ENCODE results near the gene MORC4. TPM values are rescaled to one million over a fixed set of nuclear protein-coding genes. Genes with fewer than 3 reads are reported as not detected.

The MORC4 gene
- polyA plus RNA-seq, 2 of the 4 experiments (the other 2 are of a cell fraction) = 75.7 to 98.2 TPM

DNA sequence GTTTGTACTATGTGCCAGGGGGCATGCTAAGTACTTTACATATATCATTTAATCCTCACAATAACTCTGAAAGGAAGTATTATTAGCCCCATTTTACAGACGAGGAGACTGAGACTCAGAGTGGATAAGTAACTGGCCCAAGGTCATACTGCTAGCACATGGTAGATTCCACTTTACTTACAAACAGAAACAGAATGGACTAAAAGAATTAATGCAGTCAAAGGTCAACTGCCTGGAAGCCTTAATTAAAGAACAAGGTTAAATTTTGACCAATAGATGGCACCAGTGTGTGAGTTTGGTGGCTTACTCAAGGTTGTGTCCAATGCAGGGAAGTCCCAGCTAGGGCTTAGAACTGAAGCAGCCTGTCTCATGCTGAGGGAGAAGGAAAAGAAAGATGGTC lies 101.5 kb downstream of the MORC4 start:
- DNase-seq (ENCODE audit: low read depth in 1 of 2, low spot score in 1 of 2) (peak; percentile 42 to 74), FAIRE-seq (peak; percentile 97), ATAC-seq (peak in 1 of 2 experiments; percentile 55; a peak in 3 of 6 replicates)
- Histone ChIP-seq H3K9me3 (no peaks in the 10 kb centered on the region), H3K4me1 (peaks cover 65% of the 10 kb centered on the region), H3K27ac (peak overlapping the region; percentile 88 to 90), H3K4me2 (peak overlapping the region; percentile 19; the same call in 2 of the 3 replicates), H3K4me3 (no peak overlapping the region)
- ChIA-PET CTCF (interaction anchor here (0.7 to 7.7 kb wide), 29 partner anchors 8 to 583 kb away, joined by 3 to 94 read pairs (median 5); partner anchors contain the start of gene CLDN2), POLR2A (interaction anchor here (0.7 to 0.9 kb wide), 2 partner anchors 34 to 61 kb away, joined by 3 to 6 read pairs; no protein-coding TSS in a partner anchor)
- WGBS (ENCODE audit: missing lambda C conversion rate) = 8% methylated on average over 1 of the region's 1 CpG
- TF ChIP-seq CEBPB (IDR thresholded peaks at IDR 0.05) (no peak), ZC3H11A (IDR thresholded peaks at IDR 0.05) (no peak), MYC (IDR thresholded peaks at IDR 0.05; ENCODE audit: borderline replicate concordance, low read length) (no peak), JUN (IDR thresholded peaks at IDR 0.05) (0 out of 5 replicates have a peak, but pooled peaks of 1 of the 2 experiments have one; percentile 4), EHMT2 (IDR thresholded peaks at IDR 0.05; ENCODE audit: low read depth) (no peak), POLR2AphosphoS2 (conservative IDR thresholded peaks at IDR 0.05; ENCODE audit: low read length) (no peak), HOXA7 (CRISPR knock-in tag; IDR thresholded peaks at IDR 0.05) (no peak), CHD2 (IDR thresholded peaks at IDR 0.05; ENCODE audit: low read length, partially characterized antibody) (no peak), HEYL (CRISPR knock-in tag; IDR thresholded peaks at IDR 0.05) (no peak), TP53 (CRISPR knock-in tag; IDR thresholded peaks at IDR 0.05) (no peak), KDM1A (IDR thresholded peaks at IDR 0.05; ENCODE audit: low read depth) (peak; percentile 93), ZNF302 (CRISPR knock-in tag; IDR thresholded peaks at IDR 0.05) (no peak), SREBF2 (IDR thresholded peaks at IDR 0.05) (no peak), TFCP2L1 (CRISPR knock-in tag; IDR thresholded peaks at IDR 0.05) (no peak), RNF2 (IDR thresholded peaks at IDR 0.05; ENCODE audit: borderline replicate concordance, low read depth) (no peak), HDAC2 (IDR thresholded peaks at IDR 0.05) (peak; percentile 92), POLR2A (IDR thresholded peaks at IDR 0.05; ENCODE audit: low read length) (no peak), JUNB (IDR thresholded peaks at IDR 0.05) (no peak), GATA3 (IDR thresholded peaks at IDR 0.05; ENCODE audit: borderline replicate concordance) (no peak), CBX2 (IDR thresholded peaks at IDR 0.05; ENCODE audit: borderline replicate concordance, low read depth) (no peak), CHD4 (IDR thresholded peaks at IDR 0.05; ENCODE audit: borderline replicate concordance) (peak; percentile 68; the same call in 1 of the 2 replicates), KDM5A (IDR thresholded peaks at IDR 0.05) (no peak), MAZ (IDR thresholded peaks at IDR 0.05; ENCODE audit: borderline replicate concordance, low read depth, low read length) (no peak), RARB (CRISPR knock-in tag; IDR thresholded peaks at IDR 0.05) (no peak)
- TF ChIP-seq, protein P1, sequence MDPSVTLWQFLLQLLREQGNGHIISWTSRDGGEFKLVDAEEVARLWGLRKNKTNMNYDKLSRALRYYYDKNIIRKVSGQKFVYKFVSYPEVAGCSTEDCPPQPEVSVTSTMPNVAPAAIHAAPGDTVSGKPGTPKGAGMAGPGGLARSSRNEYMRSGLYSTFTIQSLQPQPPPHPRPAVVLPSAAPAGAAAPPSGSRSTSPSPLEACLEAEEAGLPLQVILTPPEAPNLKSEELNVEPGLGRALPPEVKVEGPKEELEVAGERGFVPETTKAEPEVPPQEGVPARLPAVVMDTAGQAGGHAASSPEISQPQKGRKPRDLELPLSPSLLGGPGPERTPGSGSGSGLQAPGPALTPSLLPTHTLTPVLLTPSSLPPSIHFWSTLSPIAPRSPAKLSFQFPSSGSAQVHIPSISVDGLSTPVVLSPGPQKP (IDR thresholded peaks at IDR 0.05; ENCODE audit: low read depth, low read length) = no peak
- TF ChIP-seq, protein P2, sequence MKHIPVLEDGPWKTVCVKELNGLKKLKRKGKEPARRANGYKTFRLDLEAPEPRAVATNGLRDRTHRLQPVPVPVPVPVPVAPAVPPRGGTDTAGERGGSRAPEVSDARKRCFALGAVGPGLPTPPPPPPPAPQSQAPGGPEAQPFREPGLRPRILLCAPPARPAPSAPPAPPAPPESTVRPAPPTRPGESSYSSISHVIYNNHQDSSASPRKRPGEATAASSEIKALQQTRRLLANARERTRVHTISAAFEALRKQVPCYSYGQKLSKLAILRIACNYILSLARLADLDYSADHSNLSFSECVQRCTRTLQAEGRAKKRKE (CRISPR knock-in tag; IDR thresholded peaks at IDR 0.05; ENCODE audit: low read depth) = no peak
- TF ChIP-seq, protein P3, sequence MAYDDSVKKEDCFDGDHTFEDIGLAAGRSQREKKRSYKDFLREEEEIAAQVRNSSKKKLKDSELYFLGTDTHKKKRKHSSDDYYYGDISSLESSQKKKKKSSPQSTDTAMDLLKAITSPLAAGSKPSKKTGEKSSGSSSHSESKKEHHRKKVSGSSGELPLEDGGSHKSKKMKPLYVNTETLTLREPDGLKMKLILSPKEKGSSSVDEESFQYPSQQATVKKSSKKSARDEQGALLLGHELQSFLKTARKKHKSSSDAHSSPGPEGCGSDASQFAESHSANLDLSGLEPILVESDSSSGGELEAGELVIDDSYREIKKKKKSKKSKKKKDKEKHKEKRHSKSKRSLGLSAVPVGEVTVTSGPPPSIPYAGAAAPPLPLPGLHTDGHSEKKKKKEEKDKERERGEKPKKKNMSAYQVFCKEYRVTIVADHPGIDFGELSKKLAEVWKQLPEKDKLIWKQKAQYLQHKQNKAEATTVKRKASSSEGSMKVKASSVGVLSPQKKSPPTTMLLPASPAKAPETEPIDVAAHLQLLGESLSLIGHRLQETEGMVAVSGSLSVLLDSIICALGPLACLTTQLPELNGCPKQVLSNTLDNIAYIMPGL (CRISPR knock-in tag; IDR thresholded peaks at IDR 0.05; ENCODE audit: borderline replicate concordance) = no peak
- TF ChIP-seq, protein P4, sequence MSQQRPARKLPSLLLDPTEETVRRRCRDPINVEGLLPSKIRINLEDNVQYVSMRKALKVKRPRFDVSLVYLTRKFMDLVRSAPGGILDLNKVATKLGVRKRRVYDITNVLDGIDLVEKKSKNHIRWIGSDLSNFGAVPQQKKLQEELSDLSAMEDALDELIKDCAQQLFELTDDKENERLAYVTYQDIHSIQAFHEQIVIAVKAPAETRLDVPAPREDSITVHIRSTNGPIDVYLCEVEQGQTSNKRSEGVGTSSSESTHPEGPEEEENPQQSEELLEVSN (IDR thresholded peaks at IDR 0.05; ENCODE audit: borderline replicate concordance, low read depth) = no peak
- TF ChIP-seq, protein P5, sequence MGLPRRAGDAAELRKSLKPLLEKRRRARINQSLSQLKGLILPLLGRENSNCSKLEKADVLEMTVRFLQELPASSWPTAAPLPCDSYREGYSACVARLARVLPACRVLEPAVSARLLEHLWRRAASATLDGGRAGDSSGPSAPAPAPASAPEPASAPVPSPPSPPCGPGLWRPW (IDR thresholded peaks at IDR 0.05) = no peak
- TF ChIP-seq, protein P6, sequence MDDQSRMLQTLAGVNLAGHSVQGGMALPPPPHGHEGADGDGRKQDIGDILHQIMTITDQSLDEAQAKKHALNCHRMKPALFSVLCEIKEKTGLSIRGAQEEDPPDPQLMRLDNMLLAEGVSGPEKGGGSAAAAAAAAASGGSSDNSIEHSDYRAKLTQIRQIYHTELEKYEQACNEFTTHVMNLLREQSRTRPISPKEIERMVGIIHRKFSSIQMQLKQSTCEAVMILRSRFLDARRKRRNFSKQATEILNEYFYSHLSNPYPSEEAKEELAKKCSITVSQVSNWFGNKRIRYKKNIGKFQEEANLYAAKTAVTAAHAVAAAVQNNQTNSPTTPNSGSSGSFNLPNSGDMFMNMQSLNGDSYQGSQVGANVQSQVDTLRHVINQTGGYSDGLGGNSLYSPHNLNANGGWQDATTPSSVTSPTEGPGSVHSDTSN (IDR thresholded peaks at IDR 0.05) = no peak
- TF ChIP-seq, protein P7, sequence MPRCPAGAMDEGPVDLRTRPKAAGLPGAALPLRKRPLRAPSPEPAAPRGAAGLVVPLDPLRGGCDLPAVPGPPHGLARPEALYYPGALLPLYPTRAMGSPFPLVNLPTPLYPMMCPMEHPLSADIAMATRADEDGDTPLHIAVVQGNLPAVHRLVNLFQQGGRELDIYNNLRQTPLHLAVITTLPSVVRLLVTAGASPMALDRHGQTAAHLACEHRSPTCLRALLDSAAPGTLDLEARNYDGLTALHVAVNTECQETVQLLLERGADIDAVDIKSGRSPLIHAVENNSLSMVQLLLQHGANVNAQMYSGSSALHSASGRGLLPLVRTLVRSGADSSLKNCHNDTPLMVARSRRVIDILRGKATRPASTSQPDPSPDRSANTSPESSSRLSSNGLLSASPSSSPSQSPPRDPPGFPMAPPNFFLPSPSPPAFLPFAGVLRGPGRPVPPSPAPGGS (IDR thresholded peaks at IDR 0.05) = no peak
- TF ChIP-seq, protein P8, sequence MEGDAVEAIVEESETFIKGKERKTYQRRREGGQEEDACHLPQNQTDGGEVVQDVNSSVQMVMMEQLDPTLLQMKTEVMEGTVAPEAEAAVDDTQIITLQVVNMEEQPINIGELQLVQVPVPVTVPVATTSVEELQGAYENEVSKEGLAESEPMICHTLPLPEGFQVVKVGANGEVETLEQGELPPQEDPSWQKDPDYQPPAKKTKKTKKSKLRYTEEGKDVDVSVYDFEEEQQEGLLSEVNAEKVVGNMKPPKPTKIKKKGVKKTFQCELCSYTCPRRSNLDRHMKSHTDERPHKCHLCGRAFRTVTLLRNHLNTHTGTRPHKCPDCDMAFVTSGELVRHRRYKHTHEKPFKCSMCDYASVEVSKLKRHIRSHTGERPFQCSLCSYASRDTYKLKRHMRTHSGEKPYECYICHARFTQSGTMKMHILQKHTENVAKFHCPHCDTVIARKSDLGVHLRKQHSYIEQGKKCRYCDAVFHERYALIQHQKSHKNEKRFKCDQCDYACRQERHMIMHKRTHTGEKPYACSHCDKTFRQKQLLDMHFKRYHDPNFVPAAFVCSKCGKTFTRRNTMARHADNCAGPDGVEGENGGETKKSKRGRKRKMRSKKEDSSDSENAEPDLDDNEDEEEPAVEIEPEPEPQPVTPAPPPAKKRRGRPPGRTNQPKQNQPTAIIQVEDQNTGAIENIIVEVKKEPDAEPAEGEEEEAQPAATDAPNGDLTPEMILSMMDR (IDR thresholded peaks at IDR 0.05) = peak; percentile 59
